HL-60/S4 treated with retinoic acid at 250 ng/mL for 4 days and 3 days (cell line): ENCODE results near the gene STT3B.
"Not testable (repeated sequence)": the region's sequence is repeated elsewhere in the genome, so short reads cannot be mapped to it uniquely, and the experiment has no call there.

Source experiments
- in situ Hi-C: fragments of 300-500 bp; cut with MboI; formaldehyde crosslinking; loops from 2 replicates; pipeline ENCODE4 v1.7.0; 2022; ENCODE audit warnings: low sequenced_read_pairs

STT3B gene

GRCh38 chr3:31590650-31591049 lies 57.9 kb downstream of the STT3B start:
- in situ Hi-C loops = no loop called here

- in situ Hi-C loops = no loop called here
These were observed 60.0 kb downstream of the STT3B start for GRCh38 chr3:31592764-31593163.

GRCh38 chr3:31596176-31596575 lies 63.5 kb downstream of the STT3B start:
- in situ Hi-C loops = no loop called here

GRCh38 chr3:31600431-31600830 lies 67.7 kb downstream of the STT3B start:
- in situ Hi-C loops = no loop called here

GRCh38 chr3:31605333-31605732 lies 72.6 kb downstream of the STT3B start:
- in situ Hi-C loops = not testable (repeated sequence)

GRCh38 chr3:31606453-31606852 lies 73.7 kb downstream of the STT3B start:
- in situ Hi-C loops = no loop called here

GRCh38 chr3:31610700-31611275 lies 78.1 kb downstream of the STT3B start:
- in situ Hi-C loops = no loop called here

- in situ Hi-C loops = no loop called here
These were observed 80.5 kb downstream of the STT3B start for GRCh38 chr3:31613177-31613576.

- in situ Hi-C loops = no loop called here
These were observed 80.9 kb downstream of the STT3B start for GRCh38 chr3:31613654-31614053.

GRCh38 chr3:31614162-31614921 lies 81.6 kb downstream of the STT3B start:
- in situ Hi-C loops = no loop called here

GRCh38 chr3:31615071-31615875 lies 82.5 kb downstream of the STT3B start:
- in situ Hi-C loops = no loop called here

GRCh38 chr3:31616711-31617110 lies 84.0 kb downstream of the STT3B start:
- in situ Hi-C loops = no loop called here

- in situ Hi-C loops = no loop called here
These were observed 87.9 kb downstream of the STT3B start for GRCh38 chr3:31620656-31621055.

GRCh38 chr3:31621314-31621713 lies 88.6 kb downstream of the STT3B start:
- in situ Hi-C loops = no loop called here

GRCh38 chr3:31622636-31623288 lies 90.0 kb downstream of the STT3B start:
- in situ Hi-C loops = no loop called here

- in situ Hi-C loops = no loop called here
These were observed 91.5 kb downstream of the STT3B start for GRCh38 chr3:31624083-31624709.

GRCh38 chr3:31625358-31625757 lies 92.6 kb downstream of the STT3B start:
- in situ Hi-C loops = no loop called here

- in situ Hi-C loops = no loop called here
These were observed 96.3 kb downstream of the STT3B start for GRCh38 chr3:31629054-31629453.

- in situ Hi-C loops = no loop called here
These were observed 101.8 kb downstream of the STT3B start for GRCh38 chr3:31634476-31634875.

- in situ Hi-C loops = no loop called here
These were observed 102.8 kb downstream of the STT3B start for GRCh38 chr3:31635545-31635944.

GRCh38 chr3:31636049-31636448 lies 103.3 kb downstream of the STT3B start:
- in situ Hi-C loops = no loop called here
